HCT116 (cell line): ENCODE measurements around the gene BMP7. TPM values are rescaled to one million over a fixed set of nuclear protein-coding genes. Genes with fewer than 3 reads are reported as not detected.

Source experiments
- ATAC-seq: fragments of 200-7000 bp; cut with Tn5 transposase; 2 replicates; pipeline ENCODE4 v1.9.1; 2020; ENCODE audit warnings: mild to moderate bottlenecking, moderate library complexity
- BruUV-seq: library from RNA; stranded (reverse); fragments of 400-500 nt; replicated peaks from 2 replicates; lab custom pipeline; 2021; lab: Mats Ljungman, UMichigan
- CTCF ChIA-PET: fragments of 300-600 bp; sonication (Branson Sonifier 250); formaldehyde crosslinking; loops from one replicate; lab custom pipeline; 2021; ENCODE audit warnings: antibody characterized with exemption; lab: Charles Lee
- POLR2A ChIA-PET: fragments of 300-600, 350-600 bp; sonication (Branson Sonifier 250); formaldehyde crosslinking; loops from one replicate; lab custom pipeline; 2021; ENCODE audit warnings: antibody characterized with exemption; lab: Charles Lee
- RAD21 ChIA-PET, 2 experiments: fragments of 300-600 bp; sonication (Branson Sonifier 250); formaldehyde crosslinking; loops; one replicate each; lab custom pipeline; 2023; ENCODE audit warnings: low total read pairs in 2 of 2; ENCODE audit not compliant: uncharacterized antibody in 2 of 2, unreplicated experiment in 2 of 2, low non-redundant PET in 1 of 2; lab: Charles Lee
- DNase-seq: peaks from one replicate; pipeline ENCODE4 v3.0.0-alpha.2; 2010; ENCODE audit warnings: low read depth, low spot score
- H2AFZ ChIP-seq: fragments of 200-600 bp; shearing (Covaris generic), sonication (generic); 2 replicates; pipeline ENCODE4 v1.6.1; 2017; ENCODE audit warnings: low read depth, mixed run types, mixed read lengths, antibody characterized with exemption, low read length; ENCODE audit not compliant: poor library complexity, severe bottlenecking
- H3K27ac ChIP-seq: 2 replicates; pipeline ENCODE4 v1.5.1; 2012; ENCODE audit warnings: low read depth, low read length
- H3K27me3 ChIP-seq: fragments of 200-600 bp; sonication (generic); 2 replicates; pipeline ENCODE4 v1.6.1; 2016; ENCODE audit warnings: mixed run types, low read length, mixed read lengths; ENCODE audit not compliant: insufficient read depth
- H3K36me3 ChIP-seq, 2 experiments: fragments of 200-500 bp in 1 of 2; fragments of 200-600 bp in 1 of 2; sonication (Bioruptor generic) in 1 of 2; sonication (generic) in 1 of 2; 2 replicates each; pipeline versions ENCODE4 v1.5.1 to v1.6.1; 2014 to 2016; ENCODE audit warnings: low read length in 2 of 2, inconsistent platforms in 1 of 2, mixed read lengths in 1 of 2, mixed run types in 1 of 2; ENCODE audit not compliant: insufficient read depth in 2 of 2, control insufficient read depth in 1 of 2
- H3K4me1 ChIP-seq, 2 experiments: fragments of 200-600 bp in 1 of 2; sonication (generic) in 1 of 2; 2 replicates each; pipeline versions ENCODE4 v1.5.1 to v1.6.1; 2012 to 2017; ENCODE audit warnings: low read length in 2 of 2, inconsistent platforms in 1 of 2, mild to moderate bottlenecking in 1 of 2, mixed read lengths in 1 of 2, mixed run types in 1 of 2, moderate library complexity in 1 of 2; ENCODE audit not compliant: insufficient read depth in 2 of 2, control insufficient read depth in 1 of 2
- H3K4me2 ChIP-seq: fragments of 200-600 bp; sonication (generic); 2 replicates; pipeline ENCODE4 v1.6.1; 2017; ENCODE audit warnings: mixed run types, low read length, mixed read lengths
- H3K4me3 ChIP-seq, 2 experiments: fragments of 200-600 bp in 1 of 2; sonication (generic) in 1 of 2; replicated peaks in 1 of 2; 2 replicates each; pipeline ENCODE4 v1.5.1; 2011 to 2016; ENCODE audit warnings: low read length in 2 of 2, control low read depth in 1 of 2, low read depth in 1 of 2, mild to moderate bottlenecking in 1 of 2, mixed read lengths in 1 of 2, mixed run types in 1 of 2
- H3K79me2 ChIP-seq: fragments of 200-600 bp; sonication (generic); 2 replicates; pipeline ENCODE4 v1.6.1; 2017; ENCODE audit warnings: mild to moderate bottlenecking, mixed run types, low read length, moderate library complexity, mixed read lengths; ENCODE audit not compliant: insufficient read depth
- H3K9ac ChIP-seq: fragments of 200-600 bp; sonication (generic); 2 replicates; pipeline ENCODE4 v1.6.1; 2016; ENCODE audit warnings: low read length, mixed read lengths
- H3K9me2 ChIP-seq: fragments of 200-600 bp; sonication (generic), shearing (Covaris generic); 2 replicates; pipeline ENCODE4 v1.6.1; 2017; ENCODE audit warnings: mixed run types, mild to moderate bottlenecking, moderate library complexity; ENCODE audit not compliant: insufficient read depth
- H3K9me3 ChIP-seq, 2 experiments: fragments of 200-500 bp in 1 of 2; fragments of 200-600 bp in 1 of 2; sonication (Bioruptor generic) in 1 of 2; sonication (generic) in 1 of 2; 2 replicates each; pipeline ENCODE4 v1.6.1; 2014 to 2017; ENCODE audit warnings: low read length in 2 of 2, mixed read lengths in 2 of 2, inconsistent platforms in 1 of 2, low read depth in 1 of 2, mild to moderate bottlenecking in 1 of 2, mixed run types in 1 of 2, moderate library complexity in 1 of 2; ENCODE audit not compliant: control insufficient read depth in 1 of 2, insufficient read depth in 1 of 2
- H4K20me1 ChIP-seq: fragments of 200-600 bp; sonication (generic), shearing (Covaris generic); 2 replicates; pipeline ENCODE4 v1.6.1; 2017; ENCODE audit warnings: mixed run types, mild to moderate bottlenecking, moderate library complexity; ENCODE audit not compliant: insufficient read depth
- CEBPB ChIP-seq: IDR thresholded peaks from 2 replicates; pipeline ENCODE4 v1.6.1; 2012; ENCODE audit warnings: low read depth
- EGR1 ChIP-seq: IDR thresholded peaks from 2 replicates; pipeline ENCODE4 v1.6.1; 2012; ENCODE audit warnings: low read depth
- FOSL1 ChIP-seq: IDR thresholded peaks from 2 replicates; pipeline ENCODE4 v1.6.1; 2012; ENCODE audit warnings: low read depth
- POLR2AphosphoS5 ChIP-seq: IDR thresholded peaks from 2 replicates; pipeline ENCODE4 v1.6.1; 2011; ENCODE audit warnings: mild to moderate bottlenecking, low read depth, low read length, moderate library complexity
- SP1 ChIP-seq: IDR thresholded peaks from 2 replicates; pipeline ENCODE4 v1.6.1; 2012; ENCODE audit warnings: low read depth
- TCF7L2 ChIP-seq: IDR thresholded peaks from 2 replicates; pipeline ENCODE4 v1.7.0; 2011; ENCODE audit warnings: borderline replicate concordance, inconsistent platforms; ENCODE audit not compliant: insufficient read depth, insufficient read length; ENCODE audit errors: extremely low read depth
- intact Hi-C: fragments of 100-400 bp; cut with micrococcal nuclease; formaldehyde crosslinking; loops from 2 replicates; pipeline ENCODE4 v1.10.0; 2022
- total RNA-seq: library from RNA; stranded (reverse); gene quantifications from one replicate; pipeline ENCODE4 v1.2.1, GENCODE V29; 2021; ENCODE audit not compliant: unreplicated experiment
- TF ChIP-seq, protein P1 (sequence below), 3 experiments: fragments of 200-600 bp in 1 of 3; sonication (generic) in 1 of 3; IDR thresholded peaks in 2 of 3; conservative IDR thresholded peaks in 1 of 3; 2 replicates each; pipeline ENCODE4 v1.5.1; 2012 to 2017; ENCODE audit warnings: low read depth in 2 of 3, low read length in 2 of 3, antibody characterized with exemption in 1 of 3, borderline replicate concordance in 1 of 3, control low read depth in 1 of 3, mild to moderate bottlenecking in 1 of 3, mixed read lengths in 1 of 3, mixed run types in 1 of 3, moderate library complexity in 1 of 3; ENCODE audit not compliant: insufficient read depth in 1 of 3
- TF ChIP-seq, protein P2 (sequence below): IDR thresholded peaks from 2 replicates; pipeline ENCODE4 v1.6.1; 2011; ENCODE audit warnings: mild to moderate bottlenecking, low read length, moderate library complexity; ENCODE audit not compliant: insufficient replicate concordance; ENCODE audit errors: extremely low read depth
- TF ChIP-seq, protein P3 (sequence below): IDR thresholded peaks from 2 replicates; pipeline ENCODE4 v1.6.1; 2012
- TF ChIP-seq, protein P4 (sequence below): IDR thresholded peaks from 2 replicates; pipeline ENCODE4 v1.6.1; 2012
- TF ChIP-seq, protein P5 (sequence below): IDR thresholded peaks from 2 replicates; pipeline ENCODE4 v1.6.1; 2012; ENCODE audit warnings: low read depth

Gene BMP7
- total RNA-seq, 1 experiment from 2014 or later, result 7.0 TPM

DNA sequence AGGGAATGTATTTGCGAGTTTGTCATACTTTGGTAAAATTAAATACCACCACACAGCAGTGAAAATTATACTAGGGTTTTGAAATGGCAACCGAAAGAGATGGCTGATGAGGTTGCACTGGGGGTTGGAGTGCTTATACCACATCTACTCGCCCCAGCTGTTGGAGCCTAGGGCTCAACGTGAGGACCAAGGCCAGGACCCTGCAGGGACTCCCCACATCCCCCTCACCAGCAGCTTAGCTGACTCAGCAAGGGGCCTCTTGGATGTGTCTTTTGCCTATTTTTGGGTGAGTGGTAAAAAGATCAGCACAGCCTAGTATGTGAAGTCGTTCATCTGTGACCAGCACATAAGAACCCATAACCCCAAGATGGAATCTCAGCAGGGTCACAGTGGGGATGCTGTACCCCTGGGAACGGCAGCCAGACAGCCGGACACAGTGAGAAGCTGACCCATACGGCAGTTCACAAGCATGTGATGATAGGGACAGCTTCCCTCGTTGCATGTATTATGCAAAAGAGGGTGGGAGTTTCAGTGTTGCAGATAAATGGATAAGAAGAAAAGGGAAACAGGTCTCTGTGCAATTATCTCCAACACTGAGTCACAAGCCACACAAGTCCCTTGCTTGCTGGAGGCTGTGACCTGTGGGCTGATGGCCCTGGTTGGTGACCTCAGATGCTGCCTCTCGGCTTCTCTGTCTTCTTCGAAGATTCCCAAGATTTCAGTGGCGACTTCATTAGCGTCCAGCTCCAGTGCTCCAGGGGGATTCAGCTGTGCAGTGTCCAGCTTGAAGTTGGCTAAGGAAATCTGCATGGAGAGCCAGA is 42.2 kb upstream of the BMP7 start (continued):
- TF ChIP-seq, protein P1, sequence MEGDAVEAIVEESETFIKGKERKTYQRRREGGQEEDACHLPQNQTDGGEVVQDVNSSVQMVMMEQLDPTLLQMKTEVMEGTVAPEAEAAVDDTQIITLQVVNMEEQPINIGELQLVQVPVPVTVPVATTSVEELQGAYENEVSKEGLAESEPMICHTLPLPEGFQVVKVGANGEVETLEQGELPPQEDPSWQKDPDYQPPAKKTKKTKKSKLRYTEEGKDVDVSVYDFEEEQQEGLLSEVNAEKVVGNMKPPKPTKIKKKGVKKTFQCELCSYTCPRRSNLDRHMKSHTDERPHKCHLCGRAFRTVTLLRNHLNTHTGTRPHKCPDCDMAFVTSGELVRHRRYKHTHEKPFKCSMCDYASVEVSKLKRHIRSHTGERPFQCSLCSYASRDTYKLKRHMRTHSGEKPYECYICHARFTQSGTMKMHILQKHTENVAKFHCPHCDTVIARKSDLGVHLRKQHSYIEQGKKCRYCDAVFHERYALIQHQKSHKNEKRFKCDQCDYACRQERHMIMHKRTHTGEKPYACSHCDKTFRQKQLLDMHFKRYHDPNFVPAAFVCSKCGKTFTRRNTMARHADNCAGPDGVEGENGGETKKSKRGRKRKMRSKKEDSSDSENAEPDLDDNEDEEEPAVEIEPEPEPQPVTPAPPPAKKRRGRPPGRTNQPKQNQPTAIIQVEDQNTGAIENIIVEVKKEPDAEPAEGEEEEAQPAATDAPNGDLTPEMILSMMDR (IDR thresholded peaks at IDR 0.05 in 2 of 3, conservative IDR thresholded peaks at IDR 0.05 in 1 of 3; ENCODE audit: borderline replicate concordance in 1 of 3, insufficient read depth in 1 of 3, low read depth in 2 of 3, low read length in 2 of 3), result no peak
- TF ChIP-seq, protein P2, sequence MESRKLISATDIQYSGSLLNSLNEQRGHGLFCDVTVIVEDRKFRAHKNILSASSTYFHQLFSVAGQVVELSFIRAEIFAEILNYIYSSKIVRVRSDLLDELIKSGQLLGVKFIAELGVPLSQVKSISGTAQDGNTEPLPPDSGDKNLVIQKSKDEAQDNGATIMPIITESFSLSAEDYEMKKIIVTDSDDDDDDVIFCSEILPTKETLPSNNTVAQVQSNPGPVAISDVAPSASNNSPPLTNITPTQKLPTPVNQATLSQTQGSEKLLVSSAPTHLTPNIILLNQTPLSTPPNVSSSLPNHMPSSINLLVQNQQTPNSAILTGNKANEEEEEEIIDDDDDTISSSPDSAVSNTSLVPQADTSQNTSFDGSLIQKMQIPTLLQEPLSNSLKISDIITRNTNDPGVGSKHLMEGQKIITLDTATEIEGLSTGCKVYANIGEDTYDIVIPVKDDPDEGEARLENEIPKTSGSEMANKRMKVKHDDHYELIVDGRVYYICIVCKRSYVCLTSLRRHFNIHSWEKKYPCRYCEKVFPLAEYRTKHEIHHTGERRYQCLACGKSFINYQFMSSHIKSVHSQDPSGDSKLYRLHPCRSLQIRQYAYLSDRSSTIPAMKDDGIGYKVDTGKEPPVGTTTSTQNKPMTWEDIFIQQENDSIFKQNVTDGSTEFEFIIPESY, result no peak
- TF ChIP-seq, protein P3, sequence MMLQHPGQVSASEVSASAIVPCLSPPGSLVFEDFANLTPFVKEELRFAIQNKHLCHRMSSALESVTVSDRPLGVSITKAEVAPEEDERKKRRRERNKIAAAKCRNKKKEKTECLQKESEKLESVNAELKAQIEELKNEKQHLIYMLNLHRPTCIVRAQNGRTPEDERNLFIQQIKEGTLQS, result no peak
- TF ChIP-seq, protein P4, sequence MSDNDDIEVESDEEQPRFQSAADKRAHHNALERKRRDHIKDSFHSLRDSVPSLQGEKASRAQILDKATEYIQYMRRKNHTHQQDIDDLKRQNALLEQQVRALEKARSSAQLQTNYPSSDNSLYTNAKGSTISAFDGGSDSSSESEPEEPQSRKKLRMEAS, result no peak
- TF ChIP-seq POLR2AphosphoS5, result no peak

DNA sequence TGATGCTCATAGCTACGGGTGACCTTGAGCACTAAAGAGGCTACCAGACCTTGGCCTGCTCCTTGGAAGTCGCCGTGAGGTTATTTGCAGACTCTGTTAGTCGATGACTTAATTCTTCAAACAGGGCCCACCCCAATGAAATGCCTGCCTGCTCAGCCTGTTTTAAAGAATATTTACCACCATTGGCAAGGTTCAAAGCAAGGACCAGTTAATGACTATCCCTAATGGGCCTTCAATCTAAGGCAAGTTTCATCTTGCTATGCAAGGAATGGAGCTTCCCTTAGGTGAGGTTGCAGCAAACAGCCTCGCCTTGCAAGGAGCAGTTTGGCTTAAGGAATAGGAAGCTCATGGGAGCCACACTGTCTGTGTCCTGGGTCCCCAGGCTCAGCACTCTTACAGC is 40.3 kb upstream of the BMP7 start:
- ChIA-PET POLR2A (no interaction called here), RAD21 (no interaction called here), CTCF (no interaction called here)
- Histone ChIP-seq H2AFZ (no peak overlapping the region), H3K9ac (no peak overlapping the region), H3K4me2 (no peak overlapping the region), H3K36me3 (no peaks in the 10 kb centered on the region), H3K9me2 (no peaks in the 10 kb centered on the region), H3K9me3 (no peaks in the 10 kb centered on the region), H3K4me1 (no peaks in the 10 kb centered on the region), H3K4me3 (no peak overlapping the region), H4K20me1 (no peaks in the 10 kb centered on the region), H3K79me2 (no peaks in the 10 kb centered on the region), H3K27ac (no peak overlapping the region), H3K27me3 (peaks cover 24% of the 10 kb centered on the region; the same call in 1 of the 2 replicates)
- BruUV-seq, result no TSS peak
- no peak for DNase-seq
- no peak for ATAC-seq
- intact Hi-C loops, result no loop called here
- TF ChIP-seq TCF7L2, result no peak
- TF ChIP-seq EGR1, result no peak
- TF ChIP-seq, protein P1 (IDR thresholded peaks at IDR 0.05 in 2 of 3, conservative IDR thresholded peaks at IDR 0.05 in 1 of 3; ENCODE audit: borderline replicate concordance in 1 of 3, insufficient read depth in 1 of 3, low read depth in 2 of 3, low read length in 2 of 3), result no peak
- TF ChIP-seq SP1, result no peak
- TF ChIP-seq, protein P5, sequence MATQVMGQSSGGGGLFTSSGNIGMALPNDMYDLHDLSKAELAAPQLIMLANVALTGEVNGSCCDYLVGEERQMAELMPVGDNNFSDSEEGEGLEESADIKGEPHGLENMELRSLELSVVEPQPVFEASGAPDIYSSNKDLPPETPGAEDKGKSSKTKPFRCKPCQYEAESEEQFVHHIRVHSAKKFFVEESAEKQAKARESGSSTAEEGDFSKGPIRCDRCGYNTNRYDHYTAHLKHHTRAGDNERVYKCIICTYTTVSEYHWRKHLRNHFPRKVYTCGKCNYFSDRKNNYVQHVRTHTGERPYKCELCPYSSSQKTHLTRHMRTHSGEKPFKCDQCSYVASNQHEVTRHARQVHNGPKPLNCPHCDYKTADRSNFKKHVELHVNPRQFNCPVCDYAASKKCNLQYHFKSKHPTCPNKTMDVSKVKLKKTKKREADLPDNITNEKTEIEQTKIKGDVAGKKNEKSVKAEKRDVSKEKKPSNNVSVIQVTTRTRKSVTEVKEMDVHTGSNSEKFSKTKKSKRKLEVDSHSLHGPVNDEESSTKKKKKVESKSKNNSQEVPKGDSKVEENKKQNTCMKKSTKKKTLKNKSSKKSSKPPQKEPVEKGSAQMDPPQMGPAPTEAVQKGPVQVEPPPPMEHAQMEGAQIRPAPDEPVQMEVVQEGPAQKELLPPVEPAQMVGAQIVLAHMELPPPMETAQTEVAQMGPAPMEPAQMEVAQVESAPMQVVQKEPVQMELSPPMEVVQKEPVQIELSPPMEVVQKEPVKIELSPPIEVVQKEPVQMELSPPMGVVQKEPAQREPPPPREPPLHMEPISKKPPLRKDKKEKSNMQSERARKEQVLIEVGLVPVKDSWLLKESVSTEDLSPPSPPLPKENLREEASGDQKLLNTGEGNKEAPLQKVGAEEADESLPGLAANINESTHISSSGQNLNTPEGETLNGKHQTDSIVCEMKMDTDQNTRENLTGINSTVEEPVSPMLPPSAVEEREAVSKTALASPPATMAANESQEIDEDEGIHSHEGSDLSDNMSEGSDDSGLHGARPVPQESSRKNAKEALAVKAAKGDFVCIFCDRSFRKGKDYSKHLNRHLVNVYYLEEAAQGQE, result no peak
- TF ChIP-seq CEBPB, result no peak
- no peak for TF ChIP-seq FOSL1
- TF ChIP-seq, protein P4, result no peak
